Lower leg skin (tissue), 4 donors: Measurements from ENCODE around the gene CGREF1. TPM values are rescaled to one million over a fixed set of nuclear protein-coding genes. Genes with fewer than 3 reads are reported as not detected.

Source experiments
- DNase-seq, 2 donors: peaks; one replicate each; pipeline ENCODE4 v3.0.0-alpha.2; 2019; ENCODE audit warnings: low spot score in 2 of 2
- H3K4me3 ChIP-seq: fragments of 200-600 bp; sonication (generic); 2 replicates; pipeline ENCODE4 v1.5.1; 2017; ENCODE audit warnings: mild to moderate bottlenecking, low read depth; ENCODE audit not compliant: poor library complexity, severe bottlenecking
- POLR2A ChIP-seq, 2 donors: fragments of 450-650 bp; IDR thresholded peaks; one replicate each; pipeline ENCODE4 v1.6.1; 2016 to 2017; ENCODE audit warnings: antibody characterized with exemption in 2 of 2, mild to moderate bottlenecking in 1 of 2, moderate library complexity in 1 of 2
- WGBS, 2 donors: methylation state at CpG; one replicate each; pipeline ENCODE4 v1.1.5; 2018; 5-methylcytosine and 5-hydroxymethylcytosine counted together
- intact Hi-C: fragments of 100-400 bp; cut with DNase I; formaldehyde crosslinking; loops from one replicate; pipeline ENCODE4 v1.15.0; 2023; ENCODE audit warnings: low total_unique reads
- total RNA-seq, 4 donors: library from RNA; depleted of rRNA; stranded (reverse); fragments of >200 nt; gene quantifications; one replicate each; pipeline ENCODE4 v1.1.0, GENCODE V29; 2016
- TF ChIP-seq, protein P1 (sequence below), 3 donors: fragments of 450-650 bp; IDR thresholded peaks; one replicate each; pipeline ENCODE4 v1.5.1; 2016; ENCODE audit warnings: antibody characterized with exemption in 3 of 3, mild to moderate bottlenecking in 3 of 3, moderate library complexity in 2 of 3

Gene CGREF1, protein sequence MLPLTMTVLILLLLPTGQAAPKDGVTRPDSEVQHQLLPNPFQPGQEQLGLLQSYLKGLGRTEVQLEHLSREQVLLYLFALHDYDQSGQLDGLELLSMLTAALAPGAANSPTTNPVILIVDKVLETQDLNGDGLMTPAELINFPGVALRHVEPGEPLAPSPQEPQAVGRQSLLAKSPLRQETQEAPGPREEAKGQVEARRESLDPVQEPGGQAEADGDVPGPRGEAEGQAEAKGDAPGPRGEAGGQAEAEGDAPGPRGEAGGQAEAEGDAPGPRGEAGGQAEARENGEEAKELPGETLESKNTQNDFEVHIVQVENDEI
- total RNA-seq: 1 to 10 TPM in 1 of 4 donors, under 1 TPM in 3; 0.34 to 2.1 (median 0.48) TPM

DNA sequence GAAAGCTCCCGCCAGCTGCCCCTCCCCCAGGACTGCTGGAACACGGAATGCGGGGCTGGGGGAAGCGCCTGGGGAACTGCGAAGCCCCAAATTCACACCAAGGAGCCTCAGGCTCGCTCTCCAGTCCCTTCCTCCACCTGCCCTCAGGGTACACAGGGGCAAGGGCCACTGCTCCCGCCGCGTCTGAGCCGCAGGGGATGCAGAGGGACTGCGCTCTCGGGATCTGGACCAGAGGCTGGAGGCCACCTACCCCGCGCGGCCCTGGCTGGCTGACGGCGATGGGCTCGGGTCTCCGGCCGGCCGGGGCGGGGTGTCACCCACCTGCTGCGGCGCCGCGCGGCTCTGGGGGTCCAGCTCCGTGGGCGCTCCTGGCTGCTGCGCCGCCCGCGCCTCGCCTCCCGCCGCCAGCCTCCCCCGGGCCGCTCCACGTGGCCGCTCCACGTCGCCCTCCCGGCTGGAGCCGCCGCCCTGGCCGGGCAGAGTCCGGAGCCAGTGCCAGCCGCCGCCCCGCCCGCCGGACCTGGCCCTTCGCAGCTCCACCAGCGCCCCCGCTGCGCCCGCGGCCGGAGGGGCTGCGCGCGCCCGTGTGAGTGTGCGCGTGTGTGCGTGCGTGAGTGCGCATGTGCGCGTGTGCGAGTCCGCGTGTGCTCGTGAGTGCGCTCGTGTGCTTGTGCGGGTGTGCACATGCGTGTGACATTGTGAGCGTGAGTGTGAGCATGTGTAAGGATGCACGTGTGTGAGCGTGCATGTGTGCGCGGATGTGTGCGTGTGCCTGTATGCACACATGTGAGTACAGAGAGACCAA lies at the start of gene CGREF1:
TSS of gene CGREF1 (minus strand) at position 604 of the 805 bp plus-strand sequence. CDS start 14,762 bp downstream, outside the sequence.
- WGBS, 2 donors: 2 to 4% methylated on average over 42 to 49 of the region's 84 CpGs
- intact Hi-C loops: no loop called here
- no peak for DNase-seq
- TF ChIP-seq POLR2A (IDR thresholded peaks at IDR 0.05): no peak
- TF ChIP-seq, protein P1, sequence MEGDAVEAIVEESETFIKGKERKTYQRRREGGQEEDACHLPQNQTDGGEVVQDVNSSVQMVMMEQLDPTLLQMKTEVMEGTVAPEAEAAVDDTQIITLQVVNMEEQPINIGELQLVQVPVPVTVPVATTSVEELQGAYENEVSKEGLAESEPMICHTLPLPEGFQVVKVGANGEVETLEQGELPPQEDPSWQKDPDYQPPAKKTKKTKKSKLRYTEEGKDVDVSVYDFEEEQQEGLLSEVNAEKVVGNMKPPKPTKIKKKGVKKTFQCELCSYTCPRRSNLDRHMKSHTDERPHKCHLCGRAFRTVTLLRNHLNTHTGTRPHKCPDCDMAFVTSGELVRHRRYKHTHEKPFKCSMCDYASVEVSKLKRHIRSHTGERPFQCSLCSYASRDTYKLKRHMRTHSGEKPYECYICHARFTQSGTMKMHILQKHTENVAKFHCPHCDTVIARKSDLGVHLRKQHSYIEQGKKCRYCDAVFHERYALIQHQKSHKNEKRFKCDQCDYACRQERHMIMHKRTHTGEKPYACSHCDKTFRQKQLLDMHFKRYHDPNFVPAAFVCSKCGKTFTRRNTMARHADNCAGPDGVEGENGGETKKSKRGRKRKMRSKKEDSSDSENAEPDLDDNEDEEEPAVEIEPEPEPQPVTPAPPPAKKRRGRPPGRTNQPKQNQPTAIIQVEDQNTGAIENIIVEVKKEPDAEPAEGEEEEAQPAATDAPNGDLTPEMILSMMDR (IDR thresholded peaks at IDR 0.05): no peak
- peak within 1 kb of the TSS; percentile 16 for H3K4me3 ChIP-seq

DNA sequence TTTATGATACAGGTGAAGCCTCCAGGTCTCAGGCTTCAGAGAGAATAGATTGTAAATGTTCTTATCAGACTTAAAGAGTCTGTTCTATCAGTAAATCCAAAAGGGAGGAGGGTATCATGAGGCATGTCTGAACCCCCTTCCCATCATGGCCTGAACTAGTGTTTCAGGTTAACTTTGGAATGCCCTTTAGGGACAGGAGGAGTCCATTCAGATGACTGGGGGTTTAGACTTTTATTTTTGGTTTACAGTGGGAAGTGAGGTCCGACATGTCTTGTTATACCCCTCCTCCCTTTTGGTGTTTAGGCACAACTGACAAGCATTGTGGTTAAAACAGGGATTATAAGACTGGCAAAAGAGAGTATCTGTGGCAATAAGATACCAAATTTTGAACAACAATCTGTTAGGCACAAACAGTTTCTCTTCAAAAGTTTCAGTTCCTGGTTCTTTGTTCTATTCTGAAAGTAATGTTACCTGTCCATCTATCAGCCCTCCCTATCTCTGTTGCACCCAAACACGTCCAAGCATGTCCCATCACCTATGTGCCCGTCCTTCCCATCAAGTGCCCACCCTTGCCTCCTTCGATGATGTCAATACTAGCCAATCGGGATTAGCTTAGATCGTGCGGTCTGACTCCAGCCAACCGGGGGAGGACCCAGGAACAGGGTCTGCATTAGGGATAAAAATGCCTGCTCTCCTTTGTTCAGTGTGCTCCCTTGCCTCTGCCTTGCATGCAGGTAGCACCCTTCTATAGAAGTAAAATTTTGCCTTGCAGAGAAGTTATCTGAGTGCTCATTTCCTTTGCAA lies 46.2 kb upstream of the CGREF1 start:
- intact Hi-C loops: no loop called here
- 82 to 83% methylated on average over 8 of the region's 8 CpGs for WGBS, 2 donors
- no peak for DNase-seq
- TF ChIP-seq, protein P1 (IDR thresholded peaks at IDR 0.05): no peak
- no peak for TF ChIP-seq POLR2A (IDR thresholded peaks at IDR 0.05)
- no peak overlapping the region for H3K4me3 ChIP-seq

DNA sequence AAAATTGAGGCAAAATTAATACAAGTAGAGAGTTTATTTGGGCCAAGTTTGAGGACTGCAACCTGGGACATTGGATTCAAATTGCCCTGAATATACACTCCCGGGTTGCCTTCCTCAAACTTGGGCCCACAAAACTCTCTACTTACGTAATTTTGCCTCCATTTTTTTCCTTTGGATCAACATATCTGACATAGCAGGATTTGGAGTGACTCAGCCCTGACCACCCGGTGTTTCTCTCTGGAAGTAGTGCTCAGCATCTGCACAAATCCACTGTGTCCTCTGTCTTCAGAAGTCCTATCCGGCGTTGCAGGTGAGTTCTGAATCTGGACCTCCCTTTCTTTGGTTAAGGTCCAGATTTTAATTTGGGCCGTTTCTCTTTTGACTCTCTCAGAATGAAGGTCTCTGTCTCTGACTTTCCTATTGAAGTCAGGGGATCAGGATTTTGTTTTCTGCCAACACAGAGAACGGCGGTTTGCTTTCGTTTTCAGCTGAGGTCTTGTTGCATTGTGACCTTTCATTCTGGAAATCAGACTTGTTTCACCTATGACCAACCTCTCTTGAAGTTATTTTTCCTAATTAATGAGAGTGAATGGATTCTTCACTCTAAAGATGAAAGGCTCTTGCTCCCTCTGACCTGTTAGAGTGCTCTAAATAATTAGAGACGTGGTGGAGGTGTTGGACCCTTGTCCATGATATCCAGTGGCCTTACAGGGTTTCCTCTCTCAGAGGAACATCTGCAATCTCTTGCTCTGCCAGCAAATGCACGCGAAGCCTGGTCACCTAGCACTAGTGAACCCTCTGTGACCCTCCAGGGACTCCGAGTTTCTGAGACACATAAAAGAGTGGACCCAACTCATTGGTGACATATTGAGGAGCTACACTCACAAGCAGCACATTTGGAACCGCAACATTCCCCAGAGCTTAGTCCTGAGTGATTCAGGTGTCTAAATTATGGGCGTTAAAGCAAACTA lies 43.5 kb upstream of the CGREF1 start:
- DNase-seq: no peak

DNA sequence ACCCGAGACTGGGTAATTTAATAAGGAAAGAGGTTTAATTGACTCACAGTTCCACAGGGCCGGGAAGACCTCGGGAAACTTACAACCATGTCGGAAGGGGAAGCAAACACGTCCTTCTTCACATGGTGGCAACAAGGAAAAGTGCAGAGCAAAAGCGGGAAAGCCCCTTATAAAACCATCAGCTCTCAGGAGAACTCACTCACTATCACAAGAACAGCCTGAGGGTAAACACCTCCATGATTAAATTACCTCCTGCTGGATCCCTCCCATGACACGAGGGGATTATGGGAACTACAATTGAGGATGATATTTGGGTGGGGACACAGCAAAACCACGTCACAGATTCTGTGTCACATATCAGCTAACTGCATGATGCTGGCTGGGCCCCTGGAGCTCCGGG lies 41.3 kb upstream of the CGREF1 start:
- WGBS, 2 donors: 81 to 85% methylated on average over 9 of the region's 9 CpGs
- no peak overlapping the region for H3K4me3 ChIP-seq
- intact Hi-C loops: no loop called here
- no peak for DNase-seq
- no peak for TF ChIP-seq POLR2A (IDR thresholded peaks at IDR 0.05)
- TF ChIP-seq, protein P1 (IDR thresholded peaks at IDR 0.05): no peak

More for the DNA sequence above, 43.5 kb upstream of the CGREF1 start:
- WGBS, 2 donors: 86 to 89% methylated on average over 15 of the region's 15 CpGs
- H3K4me3 ChIP-seq: no peak overlapping the region
- no peak for TF ChIP-seq POLR2A (IDR thresholded peaks at IDR 0.05)
- TF ChIP-seq, protein P1 (IDR thresholded peaks at IDR 0.05): no peak
- intact Hi-C loops: no loop called here

DNA sequence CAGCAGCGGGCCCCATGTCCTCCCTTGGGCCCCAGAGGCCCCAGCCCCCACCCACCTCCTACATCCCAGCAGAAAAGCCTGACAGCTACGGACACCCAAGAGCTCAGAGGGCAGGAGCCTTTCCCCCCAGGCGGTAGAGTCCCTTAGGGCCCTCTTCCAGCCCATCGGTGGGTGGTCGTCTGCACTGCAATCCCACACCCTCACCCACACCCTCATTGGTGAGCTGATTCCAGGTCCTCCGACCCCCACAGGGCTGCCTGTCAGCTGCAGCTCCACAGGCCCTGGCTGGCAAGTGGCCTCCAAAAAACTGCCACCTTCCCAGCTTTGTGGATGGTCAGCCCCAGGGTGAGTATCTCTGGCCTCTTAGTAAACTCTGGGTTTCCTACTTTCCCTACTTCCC lies 40.3 kb upstream of the CGREF1 start:
- whole genome bisulfite sequencing, 2 donors: 75 to 82% methylated on average over 3 to 6 of the region's 6 CpGs
- no peak for DNase-seq
- H3K4me3 ChIP-seq: no peak overlapping the region
- TF ChIP-seq, protein P1 (IDR thresholded peaks at IDR 0.05): no peak
- intact Hi-C loops: no loop called here
